Kidney epithelial cell (primary cell): Measurements from ENCODE around the gene SEMA5A. TPM values are rescaled to one million over a fixed set of nuclear protein-coding genes. Genes with fewer than 3 reads are reported as not detected.

Experiments
- DNase-seq: peaks from one replicate; pipeline ENCODE4 v3.0.0-alpha.2; 2010; ENCODE audit warnings: low read depth
- H3K27me3 ChIP-seq: 2 replicates; pipeline ENCODE4 v1.6.0; 2011; ENCODE audit warnings: low read length; ENCODE audit not compliant: control insufficient read depth, insufficient read depth
- H3K36me3 ChIP-seq: 2 replicates; pipeline ENCODE4 v1.5.1; 2011; ENCODE audit warnings: low read length; ENCODE audit not compliant: control insufficient read depth, insufficient read depth
- H3K4me3 ChIP-seq: 2 replicates; pipeline ENCODE4 v1.5.1; 2011; ENCODE audit warnings: low read depth, mild to moderate bottlenecking, control low read depth, low read length
- total RNA-seq: library from RNA; depleted of rRNA; stranded (reverse); fragments of >200 nt; gene quantifications from 2 replicates; pipeline ENCODE4 v1.2.3, GENCODE V29; 2015
- TF ChIP-seq, protein P1 (sequence below): IDR thresholded peaks from 2 replicates; pipeline ENCODE4 v1.5.1; 2011; ENCODE audit warnings: mild to moderate bottlenecking, moderate library complexity, low read length, control low read depth, inconsistent platforms; ENCODE audit not compliant: insufficient read depth, poor library complexity, severe bottlenecking

Gene SEMA5A
- total RNA-seq, 1 donor from 2014 or later = 4.7 TPM

DNA sequence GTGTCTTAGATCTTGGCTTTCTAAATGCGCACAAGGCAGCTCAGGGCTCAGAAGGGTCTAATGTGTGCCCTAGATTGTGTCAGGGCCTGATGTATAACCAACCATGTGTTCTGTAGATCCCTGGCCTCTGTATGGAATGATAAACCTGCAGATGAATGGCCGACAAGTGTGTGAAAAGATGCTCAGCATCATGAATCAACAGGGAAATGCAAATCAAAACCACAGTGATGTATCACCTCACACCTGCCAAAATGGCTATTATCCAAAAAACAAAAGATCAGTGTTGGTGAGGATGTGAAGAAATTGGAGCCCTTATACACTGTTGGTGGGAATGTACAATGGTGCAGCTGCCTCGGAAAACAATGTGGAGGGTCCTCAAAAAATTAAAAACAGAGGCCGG lies 489.8 kb downstream of the SEMA5A start:
- DNase-seq = no peak
- TF ChIP-seq, protein P1, sequence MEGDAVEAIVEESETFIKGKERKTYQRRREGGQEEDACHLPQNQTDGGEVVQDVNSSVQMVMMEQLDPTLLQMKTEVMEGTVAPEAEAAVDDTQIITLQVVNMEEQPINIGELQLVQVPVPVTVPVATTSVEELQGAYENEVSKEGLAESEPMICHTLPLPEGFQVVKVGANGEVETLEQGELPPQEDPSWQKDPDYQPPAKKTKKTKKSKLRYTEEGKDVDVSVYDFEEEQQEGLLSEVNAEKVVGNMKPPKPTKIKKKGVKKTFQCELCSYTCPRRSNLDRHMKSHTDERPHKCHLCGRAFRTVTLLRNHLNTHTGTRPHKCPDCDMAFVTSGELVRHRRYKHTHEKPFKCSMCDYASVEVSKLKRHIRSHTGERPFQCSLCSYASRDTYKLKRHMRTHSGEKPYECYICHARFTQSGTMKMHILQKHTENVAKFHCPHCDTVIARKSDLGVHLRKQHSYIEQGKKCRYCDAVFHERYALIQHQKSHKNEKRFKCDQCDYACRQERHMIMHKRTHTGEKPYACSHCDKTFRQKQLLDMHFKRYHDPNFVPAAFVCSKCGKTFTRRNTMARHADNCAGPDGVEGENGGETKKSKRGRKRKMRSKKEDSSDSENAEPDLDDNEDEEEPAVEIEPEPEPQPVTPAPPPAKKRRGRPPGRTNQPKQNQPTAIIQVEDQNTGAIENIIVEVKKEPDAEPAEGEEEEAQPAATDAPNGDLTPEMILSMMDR = no peak
- H3K4me3 ChIP-seq = no peak overlapping the region
- no peaks in the 10 kb centered on the region for H3K36me3 ChIP-seq
- H3K27me3 ChIP-seq = no peaks in the 10 kb centered on the region

GRCh38 chr5:9054821-9055589 lies 490.9 kb downstream of the SEMA5A start:
- TF ChIP-seq, protein P1 = no peak
- H3K27me3 ChIP-seq = no peaks in the 10 kb centered on the region
- H3K4me3 ChIP-seq = no peak overlapping the region
- no peaks in the 10 kb centered on the region for H3K36me3 ChIP-seq
- DNase-seq = no peak

DNA sequence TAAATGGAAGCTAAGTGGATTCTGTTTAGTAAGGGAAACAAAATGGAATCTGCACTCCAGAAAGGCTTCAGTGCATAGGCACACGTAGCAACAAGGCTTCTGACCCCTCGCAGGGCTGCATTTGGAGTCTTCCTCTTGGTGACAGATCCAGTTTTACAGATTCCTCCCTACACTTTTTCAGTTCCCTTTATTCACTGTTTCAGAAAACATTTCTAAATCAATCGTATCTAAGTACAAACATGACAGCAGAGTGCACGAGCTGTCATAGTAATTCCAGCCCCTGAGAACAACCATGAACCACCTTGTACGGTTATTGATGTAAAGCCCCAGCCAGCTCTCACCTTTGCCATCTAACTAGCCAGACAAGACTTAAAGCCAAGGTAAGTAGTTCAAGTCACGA lies 491.6 kb downstream of the SEMA5A start:
- Histone ChIP-seq H3K36me3 (no peaks in the 10 kb centered on the region), H3K4me3 (no peak overlapping the region), H3K27me3 (no peaks in the 10 kb centered on the region)
- DNase-seq = no peak
- TF ChIP-seq, protein P1 = no peak

DNA sequence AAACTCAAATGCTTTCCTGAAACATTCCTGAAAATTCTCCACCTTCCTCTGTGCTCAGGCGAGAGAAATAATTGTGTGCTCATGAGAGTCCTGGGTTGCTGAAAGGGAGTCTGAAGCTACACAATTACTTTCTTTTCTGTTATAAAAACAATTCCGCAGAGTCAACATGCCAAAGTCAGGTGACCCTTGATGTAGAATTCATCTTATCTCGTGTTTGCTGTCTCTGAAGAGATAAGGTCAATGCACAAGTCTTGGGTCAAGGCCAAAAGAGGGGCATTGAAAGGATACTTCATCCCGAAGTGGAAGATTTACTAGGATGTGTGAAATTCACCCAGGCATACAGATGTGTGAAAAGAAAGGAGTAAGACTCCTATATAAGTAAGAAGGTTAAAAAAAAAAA lies 493.5 kb downstream of the SEMA5A start:
- Histone ChIP-seq H3K36me3 (no peaks in the 10 kb centered on the region), H3K27me3 (no peaks in the 10 kb centered on the region), H3K4me3 (no peak overlapping the region)
- DNase-seq = no peak
- TF ChIP-seq, protein P1 = no peak

DNA sequence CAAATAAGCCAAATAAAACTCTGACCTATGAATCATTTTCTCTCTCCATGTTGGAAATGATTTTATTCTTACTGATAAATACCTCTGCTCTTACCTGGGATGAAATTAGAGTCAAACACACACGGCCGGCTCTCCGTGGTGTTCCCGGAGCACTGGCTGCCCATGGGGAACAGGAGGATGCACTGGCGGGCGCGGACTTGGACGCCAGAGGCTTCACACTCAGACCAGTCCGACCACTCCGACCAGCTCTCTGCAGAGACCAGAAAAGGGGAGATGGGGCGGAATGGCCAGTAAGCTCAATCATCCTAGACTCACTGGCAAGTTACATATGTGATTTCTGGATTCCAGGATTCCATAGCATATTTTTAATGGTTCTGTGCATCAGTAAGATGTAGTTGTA lies 494.1 kb downstream of the SEMA5A start:
- DNase-seq = no peak
- TF ChIP-seq, protein P1 = no peak

DNA sequence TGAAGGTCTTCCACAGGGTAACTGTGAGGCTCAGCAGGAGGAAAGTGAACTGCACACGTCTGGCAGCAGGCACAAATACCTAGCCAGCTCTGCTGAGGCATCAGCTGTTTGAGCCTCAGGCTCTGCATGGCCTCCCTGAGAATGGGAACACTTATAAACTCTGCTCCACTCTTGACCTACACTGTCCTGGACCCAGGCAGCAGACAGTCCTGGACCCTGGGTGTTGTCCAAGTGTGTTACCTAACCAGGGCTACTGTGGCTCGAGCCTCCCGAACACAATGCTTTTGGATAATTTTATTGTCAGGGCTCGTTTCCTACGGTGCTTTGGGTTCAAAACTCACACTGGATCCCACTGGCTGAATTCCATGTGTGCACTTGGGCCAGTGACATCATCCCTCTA lies 497.9 kb downstream of the SEMA5A start:
- no peaks in the 10 kb centered on the region for H3K27me3 ChIP-seq
- no peak overlapping the region for H3K4me3 ChIP-seq
- TF ChIP-seq, protein P1 = no peak
- no peaks in the 10 kb centered on the region for H3K36me3 ChIP-seq
- no peak for DNase-seq

More for the DNA sequence above, 494.1 kb downstream of the SEMA5A start:
- H3K27me3 ChIP-seq = no peaks in the 10 kb centered on the region
- no peaks in the 10 kb centered on the region for H3K36me3 ChIP-seq
- H3K4me3 ChIP-seq = no peak overlapping the region
